Testis (tissue), 2 donors: ENCODE results near the gene GSX2.

Source experiments
- CTCF ChIP-seq, 3 experiments: fragments of 450-650 bp in 2 of 3; fragments of 200-600 bp in 1 of 3; sonication (generic) in 1 of 3; IDR thresholded peaks; one replicate each; pipeline ENCODE4 v1.5.1; 2016 to 2019; ENCODE audit warnings: antibody characterized with exemption in 3 of 3, mild to moderate bottlenecking in 2 of 3, moderate library complexity in 1 of 3
- POLR2A ChIP-seq: fragments of 450-650 bp; IDR thresholded peaks from one replicate; pipeline ENCODE4 v1.6.1; 2017; ENCODE audit warnings: antibody characterized with exemption, mild to moderate bottlenecking, moderate library complexity

- no peak for TF ChIP-seq CTCF (IDR thresholded peaks at IDR 0.05)
- TF ChIP-seq POLR2A, result no peak
Measured at GRCh38 chr4:54093324-54094240, 6.4 kb upstream of the GSX2 start.
